GM18907 (cell line): ENCODE measurements around the gene RAB40C.

ENCODE experiments used
- ATAC-seq: cut with Tn5 transposase; IDR thresholded peaks from one replicate; pipeline ENCODE4 v1.9.1; 2021; ENCODE audit warnings: mild to moderate bottlenecking, moderate library complexity; ENCODE audit not compliant: unreplicated experiment

Gene RAB40C

DNA sequence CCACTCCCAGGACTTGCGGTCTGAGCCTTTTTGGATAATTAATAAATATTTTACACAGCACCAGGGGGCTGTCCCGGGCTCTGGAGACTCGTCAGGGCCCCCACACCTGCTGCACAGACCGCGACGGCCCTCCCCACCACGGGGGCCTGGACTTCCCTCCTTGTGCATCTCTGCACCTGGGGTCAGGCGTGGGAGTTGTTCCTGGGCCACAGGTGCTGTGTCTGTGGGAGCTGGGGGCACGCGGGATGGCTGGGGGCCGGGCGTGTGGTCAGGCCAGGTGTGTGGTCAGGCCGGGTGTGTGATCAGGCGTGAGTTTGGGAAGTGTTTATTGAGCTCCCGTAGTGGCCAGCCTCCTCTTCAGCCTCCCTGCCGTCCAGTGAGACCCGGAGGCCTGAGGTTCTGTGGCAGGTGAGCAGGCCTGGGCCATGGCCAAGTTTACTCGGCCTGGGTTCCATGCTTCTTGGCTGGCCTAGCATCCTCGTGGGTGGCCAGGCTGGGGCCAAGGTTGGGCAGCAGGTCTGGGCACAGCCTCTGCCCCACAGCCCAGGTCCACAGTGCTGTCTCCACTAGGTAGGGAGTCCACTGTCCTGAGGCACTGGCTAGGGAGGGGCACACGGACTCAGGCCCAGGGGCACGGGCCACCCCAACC, 88.5 kb downstream of the RAB40C start:
- ATAC-seq, result no peak
